ENCODE results near the gene PCDH7. TPM values are rescaled to one million over a fixed set of nuclear protein-coding genes. Genes with fewer than 3 reads are reported as not detected.

The PCDH7 gene
- total RNA-seq, 4 donors from 2014 or later = 221 to 356 (median 299) TPM

DNA sequence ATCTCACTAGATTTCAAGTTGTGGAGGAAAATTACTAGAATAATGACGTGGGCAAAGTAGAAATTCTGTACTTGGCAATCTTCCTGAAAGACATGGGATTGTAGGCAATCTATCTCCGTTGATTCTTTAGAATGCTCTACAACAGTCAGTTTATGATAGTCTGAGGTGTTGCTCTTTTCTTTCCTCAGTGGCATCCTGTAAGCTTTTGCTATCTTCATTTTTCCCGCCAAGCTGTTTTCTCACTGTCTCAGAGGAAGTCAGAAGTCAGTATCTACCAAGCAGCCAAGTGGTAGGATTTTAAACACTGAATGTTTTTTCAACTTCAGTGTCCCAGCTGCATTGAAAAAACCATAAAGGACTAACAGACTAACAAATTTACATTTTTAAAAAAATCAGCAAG is 23.7 kb downstream of the PCDH7 start:
- H3K27ac ChIP-seq (replicated peaks in 1 of 4) = peak overlapping the region; percentile 50 to 75 (median 56)

DNA sequence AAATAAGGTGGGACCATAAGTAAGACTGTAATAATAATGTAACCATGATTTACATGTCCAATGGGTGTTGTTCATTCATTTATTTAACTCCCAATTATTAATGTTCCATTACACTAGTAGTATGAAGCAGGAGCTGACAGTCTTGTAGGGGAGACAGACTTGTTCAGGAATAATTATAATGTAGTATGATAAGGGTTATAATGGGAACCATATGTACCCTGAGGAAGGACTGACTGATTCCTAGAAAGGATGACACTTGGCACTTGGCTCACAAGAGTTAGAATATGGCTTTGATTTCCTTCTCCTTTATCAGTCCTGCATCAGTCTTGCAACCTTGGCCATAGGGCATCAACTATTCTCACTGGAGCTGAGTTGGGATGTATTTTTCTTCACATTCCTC is 24.2 kb downstream of the PCDH7 start:
- no peak for DNase-seq (ENCODE audit: extremely low spot score)
- intact Hi-C loops (cut with DNase I) = no loop called here
- Histone ChIP-seq H3K27ac (replicated peaks in 1 of 4) (peak overlapping the region; percentile 50 to 75 (median 56)), H3K4me1 (peaks cover 5 to 71% (median 62%) of the 10 kb centered on the region in 4 donors), H3K36me3 (no peaks in the 10 kb centered on the region), H3K27me3 (no peaks in the 10 kb centered on the region), H3K4me3 (no peak overlapping the region), H3K9me3 (no peaks in the 10 kb centered on the region)
- no peak for TF ChIP-seq POLR2AphosphoS5 (IDR thresholded peaks at IDR 0.05)
- TF ChIP-seq, protein P1, sequence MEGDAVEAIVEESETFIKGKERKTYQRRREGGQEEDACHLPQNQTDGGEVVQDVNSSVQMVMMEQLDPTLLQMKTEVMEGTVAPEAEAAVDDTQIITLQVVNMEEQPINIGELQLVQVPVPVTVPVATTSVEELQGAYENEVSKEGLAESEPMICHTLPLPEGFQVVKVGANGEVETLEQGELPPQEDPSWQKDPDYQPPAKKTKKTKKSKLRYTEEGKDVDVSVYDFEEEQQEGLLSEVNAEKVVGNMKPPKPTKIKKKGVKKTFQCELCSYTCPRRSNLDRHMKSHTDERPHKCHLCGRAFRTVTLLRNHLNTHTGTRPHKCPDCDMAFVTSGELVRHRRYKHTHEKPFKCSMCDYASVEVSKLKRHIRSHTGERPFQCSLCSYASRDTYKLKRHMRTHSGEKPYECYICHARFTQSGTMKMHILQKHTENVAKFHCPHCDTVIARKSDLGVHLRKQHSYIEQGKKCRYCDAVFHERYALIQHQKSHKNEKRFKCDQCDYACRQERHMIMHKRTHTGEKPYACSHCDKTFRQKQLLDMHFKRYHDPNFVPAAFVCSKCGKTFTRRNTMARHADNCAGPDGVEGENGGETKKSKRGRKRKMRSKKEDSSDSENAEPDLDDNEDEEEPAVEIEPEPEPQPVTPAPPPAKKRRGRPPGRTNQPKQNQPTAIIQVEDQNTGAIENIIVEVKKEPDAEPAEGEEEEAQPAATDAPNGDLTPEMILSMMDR (IDR thresholded peaks at IDR 0.05) = no peak
- no peak for TF ChIP-seq POLR2A (IDR thresholded peaks at IDR 0.05; ENCODE audit: low read depth)
- no peak for TF ChIP-seq EP300 (IDR thresholded peaks at IDR 0.05)

More for the DNA sequence above, 23.7 kb downstream of the PCDH7 start:
- no peak for DNase-seq (ENCODE audit: extremely low spot score)
- WGBS = 41% methylated on average over 3 of the region's 3 CpGs
- Histone ChIP-seq H3K4me3 (no peak overlapping the region), H3K9me3 (no peaks in the 10 kb centered on the region), H3K36me3 (no peaks in the 10 kb centered on the region), H3K4me1 (peaks cover 5 to 76% (median 62%) of the 10 kb centered on the region in 4 donors), H3K27me3 (no peaks in the 10 kb centered on the region)
- no peak for TF ChIP-seq POLR2AphosphoS5 (IDR thresholded peaks at IDR 0.05)
- no peak for TF ChIP-seq EP300 (IDR thresholded peaks at IDR 0.05)
- TF ChIP-seq, protein P1 (IDR thresholded peaks at IDR 0.05) = no peak
- TF ChIP-seq POLR2A (IDR thresholded peaks at IDR 0.05; ENCODE audit: low read depth) = no peak
- intact Hi-C loops (cut with DNase I) = no loop called here

DNA sequence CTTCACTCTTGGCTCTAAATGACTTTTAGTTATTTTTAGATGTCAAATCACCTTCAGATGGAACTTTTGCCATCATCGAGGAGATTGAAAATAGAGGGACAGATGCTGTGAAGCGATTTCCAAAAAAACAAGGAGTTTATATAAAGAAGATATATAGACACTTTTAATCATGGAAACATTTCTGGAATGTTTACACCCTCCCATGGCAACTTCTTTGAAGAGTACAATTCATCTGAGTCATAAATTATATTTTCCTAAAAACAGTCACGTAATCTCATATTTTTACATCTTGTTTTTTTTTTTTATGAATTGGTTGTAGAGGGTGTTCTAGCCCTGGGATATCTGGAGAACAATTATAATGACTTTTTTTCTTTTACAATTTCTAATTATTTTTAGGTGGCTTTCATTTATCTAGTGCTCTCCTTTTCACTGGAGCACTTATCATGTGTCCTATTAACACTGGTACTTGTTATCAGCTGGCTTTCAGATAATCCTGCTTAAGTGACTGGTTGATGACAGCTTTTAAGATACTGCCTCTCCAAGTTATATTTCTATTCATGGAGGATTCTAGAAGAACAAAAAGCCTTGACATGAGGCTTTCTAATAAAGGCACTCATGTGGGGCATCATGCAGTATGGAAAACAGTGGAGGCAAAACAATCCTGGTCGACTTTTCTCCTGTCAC is 24.9 kb downstream of the PCDH7 start:
- H3K36me3 ChIP-seq = no peaks in the 10 kb centered on the region
- H3K9me3 ChIP-seq = no peaks in the 10 kb centered on the region
- intact Hi-C loops (cut with DNase I) = no loop called here
- peaks cover 5 to 64% (median 56%) of the 10 kb centered on the region in 4 donors for H3K4me1 ChIP-seq
- DNase-seq (ENCODE audit: extremely low spot score) = no peak
- no peak overlapping the region for H3K4me3 ChIP-seq
- TF ChIP-seq POLR2AphosphoS5 (IDR thresholded peaks at IDR 0.05) (no peak), POLR2A (IDR thresholded peaks at IDR 0.05; ENCODE audit: low read depth) (no peak)
- TF ChIP-seq, protein P1 (IDR thresholded peaks at IDR 0.05) = no peak
- peak overlapping the region; percentile 50 to 75 (median 56) for H3K27ac ChIP-seq (replicated peaks in 1 of 4)
- no peaks in the 10 kb centered on the region for H3K27me3 ChIP-seq
- WGBS = 44% methylated on average over 4 of the region's 4 CpGs

DNA sequence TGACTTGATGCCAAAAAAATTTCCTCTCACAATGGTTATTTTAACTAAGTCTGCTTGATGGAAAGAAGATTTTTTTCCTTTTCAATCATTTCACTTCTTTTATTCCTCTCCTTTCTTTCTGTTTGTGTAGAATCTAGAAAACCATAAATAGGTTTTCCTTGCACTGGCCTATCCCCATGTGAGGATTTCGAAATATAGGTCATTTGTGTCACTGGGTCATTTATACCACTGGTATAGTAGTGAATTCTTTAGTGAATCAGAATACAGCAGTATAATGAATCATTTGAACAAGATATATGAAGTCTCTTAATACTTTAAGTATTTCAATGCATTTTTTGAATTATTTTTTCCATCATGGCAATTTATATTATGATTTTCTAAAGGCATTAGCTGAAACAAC is 26.6 kb downstream of the PCDH7 start:
- Histone ChIP-seq H3K4me1 (peaks cover 5 to 50% (median 49%) of the 10 kb centered on the region in 4 donors), H3K4me3 (no peak overlapping the region), H3K27ac (replicated peaks in 1 of 4) (peak overlapping the region in 2 of 4 donors; percentile 17 to 75), H3K36me3 (no peaks in the 10 kb centered on the region), H3K27me3 (no peaks in the 10 kb centered on the region), H3K9me3 (no peaks in the 10 kb centered on the region)
- WGBS = 48% methylated on average over 1 of the region's 1 CpG
- intact Hi-C loops (cut with DNase I) = no loop called here
- no peak for DNase-seq (ENCODE audit: extremely low spot score)
- TF ChIP-seq POLR2A (IDR thresholded peaks at IDR 0.05; ENCODE audit: low read depth) = no peak
- no peak for TF ChIP-seq EP300 (IDR thresholded peaks at IDR 0.05)
- TF ChIP-seq, protein P1 (IDR thresholded peaks at IDR 0.05) = no peak
- TF ChIP-seq POLR2AphosphoS5 (IDR thresholded peaks at IDR 0.05) = no peak

Measured in esophagus muscularis mucosa (tissue), 4 donors.